ENCODE results near the gene PSMA7.

The PSMA7 gene

GRCh38 chr20:62143081-62143956, at the start of gene PSMA7, which contains the start of gene SS18L1:
Gene PSMA7 (minus strand): TSS chr20:62143394. CDS start chr20:62143303, 91 bp downstream.
Gene SS18L1 (plus strand): TSS chr20:62143769. CDS start chr20:62143821, 52 bp downstream.
- peak within 1 kb of the TSS; percentile 72 for H3K4me3 ChIP-seq (ENCODE audit: low read length)
- TF ChIP-seq CTCF (IDR thresholded peaks at IDR 0.05; ENCODE audit: insufficient read depth, low read depth, low read length, missing control alignments): no peak
- DNase-seq (ENCODE audit: low read depth): peak; percentile 92

GRCh38 chr20:62192635-62193034, 49.4 kb upstream of the PSMA7 start:
- DNase-seq (ENCODE audit: low read depth): no peak
- no peak overlapping the region for H3K4me3 ChIP-seq (ENCODE audit: low read length)
- TF ChIP-seq CTCF (IDR thresholded peaks at IDR 0.05; ENCODE audit: insufficient read depth, low read depth, low read length, missing control alignments): no peak

GRCh38 chr20:62191781-62192559, 48.8 kb upstream of the PSMA7 start:
- DNase-seq (ENCODE audit: low read depth): no peak
- TF ChIP-seq CTCF (IDR thresholded peaks at IDR 0.05; ENCODE audit: insufficient read depth, low read depth, low read length, missing control alignments): no peak
- no peak overlapping the region for H3K4me3 ChIP-seq (ENCODE audit: low read length)

- no peak overlapping the region for H3K4me3 ChIP-seq (ENCODE audit: low read length)
- TF ChIP-seq CTCF (IDR thresholded peaks at IDR 0.05; ENCODE audit: insufficient read depth, low read depth, low read length, missing control alignments): no peak
- DNase-seq (ENCODE audit: low read depth): no peak
Measured at GRCh38 chr20:62190639-62191411, 47.6 kb upstream of the PSMA7 start.

GRCh38 chr20:62186887-62187866, 44.0 kb upstream of the PSMA7 start:
- TF ChIP-seq CTCF (IDR thresholded peaks at IDR 0.05; ENCODE audit: insufficient read depth, low read depth, low read length, missing control alignments): no peak
- DNase-seq (ENCODE audit: low read depth): peak; percentile 21
- no peak overlapping the region for H3K4me3 ChIP-seq (ENCODE audit: low read length)

- no peak for TF ChIP-seq CTCF (IDR thresholded peaks at IDR 0.05; ENCODE audit: insufficient read depth, low read depth, low read length, missing control alignments)
- H3K4me3 ChIP-seq (ENCODE audit: low read length): no peak overlapping the region
- no peak for DNase-seq (ENCODE audit: low read depth)
Measured at GRCh38 chr20:62186096-62186426, 42.9 kb upstream of the PSMA7 start.

All from epithelial cell of esophagus (primary cell).